HCEC 1CT (cell line): ENCODE data around the gene XRCC5.
A peak's percentile ranks its signal among the peaks of the same experiment; 100 is the strongest.

Experiments
- DNase-seq: peaks from one replicate; pipeline ENCODE4 v3.0.0-alpha.2; 2017

XRCC5 gene

GRCh38 chr2:216161967-216162366 is 52.8 kb downstream of the XRCC5 start:
- no peak for DNase-seq

- DNase-seq: no peak
Observed at GRCh38 chr2:216163518-216163917, 54.4 kb downstream of the XRCC5 start.

- no peak for DNase-seq
Observed at GRCh38 chr2:216164087-216164486, 54.9 kb downstream of the XRCC5 start.

- DNase-seq: no peak
Observed at GRCh38 chr2:216164576-216164975, 55.4 kb downstream of the XRCC5 start.

- no peak for DNase-seq
Observed at GRCh38 chr2:216165711-216166110, 56.6 kb downstream of the XRCC5 start.

- DNase-seq: no peak
Observed at GRCh38 chr2:216169087-216169486, 59.9 kb downstream of the XRCC5 start.

GRCh38 chr2:216170076-216170763 is 61.1 kb downstream of the XRCC5 start:
- no peak for DNase-seq

GRCh38 chr2:216171011-216171410 is 61.9 kb downstream of the XRCC5 start:
- DNase-seq: no peak

- no peak for DNase-seq
Observed at GRCh38 chr2:216172493-216172892, 63.3 kb downstream of the XRCC5 start.

- DNase-seq: no peak
Observed at GRCh38 chr2:216179015-216179414, 69.9 kb downstream of the XRCC5 start.

GRCh38 chr2:216181351-216181750 is 72.2 kb downstream of the XRCC5 start:
- no peak for DNase-seq

- no peak for DNase-seq
Observed at GRCh38 chr2:216181953-216182461, 72.9 kb downstream of the XRCC5 start.

GRCh38 chr2:216183462-216183861 is 74.3 kb downstream of the XRCC5 start:
- DNase-seq: no peak

GRCh38 chr2:216188559-216188850 is 79.4 kb downstream of the XRCC5 start:
- DNase-seq: no peak

- peak; percentile 43 for DNase-seq
Observed at GRCh38 chr2:216188956-216189355, 79.8 kb downstream of the XRCC5 start.

- peak; percentile 11 for DNase-seq
Observed at GRCh38 chr2:216189410-216189809, 80.3 kb downstream of the XRCC5 start.

GRCh38 chr2:216192181-216192580 is 83.0 kb downstream of the XRCC5 start:
- DNase-seq: no peak

- no peak for DNase-seq
Observed at GRCh38 chr2:216192931-216193330, 83.8 kb downstream of the XRCC5 start.

GRCh38 chr2:216194013-216194412 is 84.9 kb downstream of the XRCC5 start:
- DNase-seq: no peak

- no peak for DNase-seq
Observed at GRCh38 chr2:216194561-216194960, 85.4 kb downstream of the XRCC5 start.

- DNase-seq: peak; percentile 92
Observed at GRCh38 chr2:216195565-216196029, 86.4 kb downstream of the XRCC5 start.

GRCh38 chr2:216201692-216202306 is 92.7 kb downstream of the XRCC5 start:
- DNase-seq: no peak

- no peak for DNase-seq
Observed at GRCh38 chr2:216202626-216203250, 93.6 kb downstream of the XRCC5 start.

- DNase-seq: no peak
Observed at GRCh38 chr2:216205486-216205885, 96.3 kb downstream of the XRCC5 start.
